ENCODE data around the gene VPS72. TPM values are rescaled to one million over a fixed set of nuclear protein-coding genes. Genes with fewer than 3 reads are reported as not detected.

The VPS72 gene, protein sequence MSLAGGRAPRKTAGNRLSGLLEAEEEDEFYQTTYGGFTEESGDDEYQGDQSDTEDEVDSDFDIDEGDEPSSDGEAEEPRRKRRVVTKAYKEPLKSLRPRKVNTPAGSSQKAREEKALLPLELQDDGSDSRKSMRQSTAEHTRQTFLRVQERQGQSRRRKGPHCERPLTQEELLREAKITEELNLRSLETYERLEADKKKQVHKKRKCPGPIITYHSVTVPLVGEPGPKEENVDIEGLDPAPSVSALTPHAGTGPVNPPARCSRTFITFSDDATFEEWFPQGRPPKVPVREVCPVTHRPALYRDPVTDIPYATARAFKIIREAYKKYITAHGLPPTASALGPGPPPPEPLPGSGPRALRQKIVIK
- total RNA-seq (2022) (80.1 and 86.0 TPM in 2 replicates), Bru-seq, nascent RNA (percentile 73 among the genes with signal in this experiment), BruChase-seq, experiment 1, labeled RNA remaining after a 2-hour chase (percentile 72 among the genes with signal in this experiment), BruChase-seq, experiment 2, labeled RNA remaining after a 6-hour chase (percentile 80 among the genes with signal in this experiment)
- long read RNA-seq, transcript VPS72-202 (6 exons, 1,527 nt): major isoform, 75 of 84 reads
- long read RNA-seq, partial matches to known transcripts: 4 of 84 reads
- long read RNA-seq, other reads (novel, unspliced or antisense): 4 of 84 reads

DNA sequence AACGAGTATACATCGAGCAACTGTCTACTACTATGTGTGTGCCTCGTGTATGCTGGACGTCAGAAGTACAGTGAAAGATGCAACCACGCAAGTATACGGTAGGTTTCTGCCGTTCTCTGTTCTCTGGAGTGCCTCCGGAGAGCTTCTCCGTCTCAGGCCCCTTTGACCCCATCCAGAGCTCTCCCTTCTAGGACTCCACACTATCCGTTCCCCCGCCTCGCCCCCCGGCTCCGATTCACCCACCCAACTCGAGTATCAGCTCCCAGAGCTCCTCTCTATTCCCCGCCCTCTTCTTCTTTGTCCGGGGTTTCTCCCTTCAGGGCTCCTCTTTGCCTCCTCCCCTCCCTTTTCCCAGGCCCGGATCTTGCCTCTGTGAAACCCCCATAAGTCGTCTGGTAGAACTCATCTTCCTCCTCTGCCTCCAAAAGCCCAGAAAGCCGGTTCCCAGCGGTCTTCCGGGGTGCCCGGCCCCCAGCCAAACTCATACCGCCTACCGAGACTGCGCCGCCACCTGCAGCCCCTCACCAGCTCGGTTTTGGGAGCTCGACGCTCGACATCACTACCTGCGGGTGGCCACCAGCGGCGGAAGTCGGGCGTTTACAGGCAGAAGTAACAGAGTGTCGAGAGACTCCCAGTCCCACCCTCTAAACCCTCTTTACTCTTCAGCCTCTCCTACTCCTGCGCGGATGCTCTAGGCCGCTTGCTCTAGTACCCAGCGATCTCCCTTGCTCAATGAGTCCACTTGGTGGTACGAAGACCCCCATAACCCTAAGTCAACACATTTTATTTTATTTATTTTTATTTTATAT, at the start of gene VPS72:
Gene VPS72 (minus strand): TSS at position 561 of the 809 bp plus-strand sequence. CDS start 76 bp downstream, at position 485.
- DNase-seq: peak; percentile 89 to 92
- peak within 1 kb of the TSS; percentile 91 for H3K27ac Mint-ChIP-seq (ENCODE audit: unreplicated experiment)
- Histone ChIP-seq H3K4me1 (0 out of 2 replicates have a peak, but pooled peaks cover 9% of the 10 kb centered on the region), H3K9me3 (no peaks in the 10 kb centered on the region), H3K36me3 (ENCODE audit: control insufficient read depth, insufficient read depth, low read length) (peaks cover 2% of the 10 kb centered on the region; the same call in 1 of the 2 replicates), H3K4me3 (ENCODE audit: low read depth, low read length) (peak within 1 kb of the TSS; percentile 48), H3K27me3 (replicated peaks; ENCODE audit: control insufficient read depth, insufficient read depth, low read length) (no peaks in the 10 kb centered on the region)
- peaks cover 8% of the 10 kb centered on the region for H3K4me1 Mint-ChIP-seq (ENCODE audit: low read depth, unreplicated experiment)
- peaks cover 25% of the 10 kb centered on the region for H3K36me3 Mint-ChIP-seq (ENCODE audit: insufficient read depth, unreplicated experiment)
- H3K27me3 Mint-ChIP-seq (ENCODE audit: insufficient read depth, unreplicated experiment): no peaks in the 10 kb centered on the region
- BruUV-seq (replicated peaks): no TSS peak
- ChIA-PET POLR2A (interaction anchor here (0.5 to 1.4 kb wide), 19 partner anchors 9 to 493 kb away, joined by 3 to 13 read pairs (median 4); partner anchors contain the start of genes CGN, GOLPH3L, LYSMD1 and PSMD4), CTCF (interaction anchor here (0.9 to 1.2 kb wide), 4 partner anchors 14 to 119 kb away, joined by 3 to 5 read pairs (median 4); partner anchors contain the start of genes GABPB2 and TMOD4)
- H3K9me3 Mint-ChIP-seq (ENCODE audit: unreplicated experiment): no peaks in the 10 kb centered on the region
- TF ChIP-seq, protein P1, sequence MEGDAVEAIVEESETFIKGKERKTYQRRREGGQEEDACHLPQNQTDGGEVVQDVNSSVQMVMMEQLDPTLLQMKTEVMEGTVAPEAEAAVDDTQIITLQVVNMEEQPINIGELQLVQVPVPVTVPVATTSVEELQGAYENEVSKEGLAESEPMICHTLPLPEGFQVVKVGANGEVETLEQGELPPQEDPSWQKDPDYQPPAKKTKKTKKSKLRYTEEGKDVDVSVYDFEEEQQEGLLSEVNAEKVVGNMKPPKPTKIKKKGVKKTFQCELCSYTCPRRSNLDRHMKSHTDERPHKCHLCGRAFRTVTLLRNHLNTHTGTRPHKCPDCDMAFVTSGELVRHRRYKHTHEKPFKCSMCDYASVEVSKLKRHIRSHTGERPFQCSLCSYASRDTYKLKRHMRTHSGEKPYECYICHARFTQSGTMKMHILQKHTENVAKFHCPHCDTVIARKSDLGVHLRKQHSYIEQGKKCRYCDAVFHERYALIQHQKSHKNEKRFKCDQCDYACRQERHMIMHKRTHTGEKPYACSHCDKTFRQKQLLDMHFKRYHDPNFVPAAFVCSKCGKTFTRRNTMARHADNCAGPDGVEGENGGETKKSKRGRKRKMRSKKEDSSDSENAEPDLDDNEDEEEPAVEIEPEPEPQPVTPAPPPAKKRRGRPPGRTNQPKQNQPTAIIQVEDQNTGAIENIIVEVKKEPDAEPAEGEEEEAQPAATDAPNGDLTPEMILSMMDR (IDR thresholded peaks at IDR 0.05; ENCODE audit: insufficient read depth in 1 of 2, low read depth in 1 of 2, low read length in 1 of 2, severe bottlenecking in 1 of 2, unreplicated experiment in 1 of 2): peak; percentile 0 to 16
- intact Hi-C loops (cut with micrococcal nuclease; ENCODE audit: unreplicated experiment): no loop called here
- peak within 1 kb of the TSS; percentile 85 for H3K4me3 Mint-ChIP-seq (ENCODE audit: unreplicated experiment)

GRCh38 chr1:151238467-151238739, 48.4 kb upstream of the VPS72 start:
- H3K9me3 ChIP-seq: no peaks in the 10 kb centered on the region
- no peaks in the 10 kb centered on the region for H3K27me3 ChIP-seq (replicated peaks; ENCODE audit: control insufficient read depth, insufficient read depth, low read length)
- TF ChIP-seq, protein P1 (IDR thresholded peaks at IDR 0.05; ENCODE audit: insufficient read depth in 1 of 2, low read depth in 1 of 2, low read length in 1 of 2, severe bottlenecking in 1 of 2, unreplicated experiment in 1 of 2): no peak
- no peaks in the 10 kb centered on the region for H3K27me3 Mint-ChIP-seq (ENCODE audit: insufficient read depth, unreplicated experiment)
- DNase-seq: no peak
- H3K9me3 Mint-ChIP-seq (ENCODE audit: unreplicated experiment): no peaks in the 10 kb centered on the region
- ChIA-PET POLR2A (no interaction called here), CTCF (no interaction called here)
- no peak overlapping the region for H3K4me3 ChIP-seq (ENCODE audit: low read depth, low read length)
- H3K27ac Mint-ChIP-seq (ENCODE audit: unreplicated experiment): no peak overlapping the region
- peaks cover 7% of the 10 kb centered on the region for H3K36me3 ChIP-seq (ENCODE audit: control insufficient read depth, insufficient read depth, low read length)
- peaks cover 100% of the 10 kb centered on the region for H3K36me3 Mint-ChIP-seq (ENCODE audit: insufficient read depth, unreplicated experiment)
- no peak overlapping the region for H3K4me3 Mint-ChIP-seq (ENCODE audit: unreplicated experiment)
- no TSS peak for BruUV-seq (replicated peaks)
- peaks cover 6% of the 10 kb centered on the region for H3K4me1 Mint-ChIP-seq (ENCODE audit: low read depth, unreplicated experiment)
- no peaks in the 10 kb centered on the region for H3K4me1 ChIP-seq
- intact Hi-C loops (cut with micrococcal nuclease; ENCODE audit: unreplicated experiment): no loop called here
